KBM-7 (cell line): ENCODE data around the gene YWHAG.
"Not testable (repeated sequence)": the region's sequence is repeated elsewhere in the genome, so short reads cannot be mapped to it uniquely, and the experiment has no call there.

Experiments
- DNase-seq: peaks from one replicate; pipeline ENCODE4 v3.0.0-alpha.2; 2015
- in situ Hi-C: fragments of 300-500 bp; cut with MboI; formaldehyde crosslinking; loops from 2 replicates; pipeline ENCODE4 v1.14.3; 2020; ENCODE audit warnings: low sequenced_read_pairs, low pct_unique_long_range_greater_than_20kb, mixed read lengths

YWHAG gene

GRCh38 chr7:76354981-76355730, 3.6 kb downstream of the YWHAG start:
- DNase-seq, result no peak
- in situ Hi-C loops, result no loop called here

DNA sequence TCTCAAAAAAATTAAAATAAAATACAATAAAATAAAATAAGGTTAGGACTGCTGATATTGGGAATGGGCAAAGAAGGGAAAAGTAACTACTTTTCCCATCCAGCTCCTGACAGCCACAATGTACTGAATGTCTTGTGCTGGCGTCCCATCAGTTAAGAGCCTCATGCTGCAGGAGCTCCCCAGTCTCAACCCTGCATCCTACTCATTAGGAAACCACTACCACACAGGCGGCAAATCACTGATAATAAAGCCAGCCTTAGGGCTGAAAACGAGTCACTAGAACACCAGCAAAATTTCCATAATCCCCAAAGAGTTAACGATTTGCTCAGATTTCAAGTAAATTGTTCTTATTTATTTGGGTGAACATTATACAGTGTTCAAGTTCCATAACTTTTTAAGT, 4.3 kb downstream of the YWHAG start:
- in situ Hi-C loops, result no loop called here
- DNase-seq, result no peak

DNA sequence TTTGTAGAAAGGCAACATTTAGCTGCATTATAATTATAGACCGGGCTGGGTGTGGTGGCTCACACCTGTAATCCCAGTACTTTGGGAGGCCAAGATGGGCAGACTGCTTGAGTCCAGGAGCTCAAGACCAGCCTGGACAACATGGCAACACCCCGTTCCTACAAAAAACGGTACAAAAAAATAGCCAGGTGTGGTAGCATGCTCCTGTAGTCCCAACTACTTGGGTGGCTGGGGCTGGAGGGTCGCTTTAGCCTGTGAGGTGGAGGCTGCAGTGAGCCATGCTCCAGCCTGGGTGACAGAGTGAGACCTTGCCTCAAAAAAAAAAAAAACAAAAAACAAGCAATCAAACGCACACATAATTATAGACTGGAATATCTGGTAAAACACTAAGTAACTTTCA, 5.0 kb downstream of the YWHAG start:
- DNase-seq, result no peak
- in situ Hi-C loops, result no loop called here

- DNase-seq, result no peak
- in situ Hi-C loops, result no loop called here
These were observed 6.6 kb downstream of the YWHAG start for GRCh38 chr7:76352193-76352592.

DNA sequence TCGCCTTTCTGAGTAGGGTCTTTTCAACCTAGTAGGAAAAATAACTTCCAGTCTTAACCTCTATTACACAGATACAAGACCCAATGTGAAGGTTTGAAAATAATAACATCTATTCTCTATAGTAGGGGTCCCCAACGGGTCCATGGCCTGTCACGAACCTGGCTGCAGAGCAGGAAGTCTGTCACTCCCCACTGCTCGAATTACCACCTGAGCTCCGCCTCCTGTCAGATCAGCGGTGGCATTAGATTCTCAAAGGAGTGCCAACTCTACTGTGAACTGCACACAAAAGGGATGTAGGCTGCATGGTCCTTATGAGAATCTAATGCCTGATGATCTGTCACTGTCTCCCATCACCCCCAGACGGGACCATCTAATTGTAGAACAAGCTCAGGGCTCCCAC, 7.4 kb downstream of the YWHAG start:
- in situ Hi-C loops, result no loop called here
- no peak for DNase-seq

DNA sequence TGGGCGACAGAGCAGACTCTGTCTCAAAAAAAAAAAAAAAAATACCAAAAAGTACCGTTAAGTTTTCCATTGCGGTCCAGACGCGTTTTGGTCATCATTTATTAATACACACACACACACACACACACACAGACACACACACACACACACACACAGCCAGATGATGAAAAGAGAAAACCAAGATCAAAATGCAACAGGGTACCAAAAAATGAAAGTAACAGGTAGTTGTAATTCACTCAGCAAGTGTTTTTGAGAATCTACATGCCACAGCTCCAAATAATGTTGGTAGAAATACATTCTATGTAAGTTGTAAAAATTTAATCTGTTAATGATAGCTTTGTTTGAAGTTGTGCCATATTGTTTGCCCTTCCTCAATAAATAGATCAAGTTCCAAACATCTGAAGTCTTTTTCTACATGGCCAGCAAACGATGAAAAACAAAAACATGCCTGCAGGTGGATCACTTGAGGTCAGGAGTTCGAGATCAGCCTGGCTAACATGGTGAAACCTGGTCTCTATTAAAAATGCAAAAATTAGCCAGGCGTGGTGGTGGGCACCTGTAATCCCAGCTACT, 9.4 kb downstream of the YWHAG start:
- in situ Hi-C loops, result no loop called here
- no peak for DNase-seq

DNA sequence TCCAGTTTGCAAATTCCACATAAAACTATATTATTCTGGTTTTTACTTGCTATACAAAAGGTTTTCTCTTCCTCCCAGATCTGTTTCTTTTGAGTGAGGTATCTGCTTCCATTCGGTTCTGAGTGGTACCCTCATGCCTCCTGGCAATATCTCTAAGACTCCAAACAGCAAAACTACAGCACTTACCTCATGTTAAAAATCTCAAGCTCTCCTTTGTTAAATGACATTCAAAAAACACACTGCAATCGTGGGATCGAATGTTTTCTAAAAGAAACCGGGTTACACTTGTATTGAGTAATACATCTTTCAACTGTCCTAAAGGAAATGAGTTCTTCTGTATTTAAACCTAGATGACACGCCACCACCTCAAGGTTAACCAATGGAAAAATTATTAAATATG, 11.1 kb downstream of the YWHAG start:
- in situ Hi-C loops, result no loop called here
- no peak for DNase-seq

GRCh38 chr7:76346778-76347177, 12.0 kb downstream of the YWHAG start:
- in situ Hi-C loops, result no loop called here

GRCh38 chr7:76346097-76346496, 12.7 kb downstream of the YWHAG start:
- in situ Hi-C loops, result no loop called here
- DNase-seq, result no peak

More at GRCh38 chr7:76346778-76347177, 12.0 kb downstream of the YWHAG start:
- DNase-seq, result no peak

DNA sequence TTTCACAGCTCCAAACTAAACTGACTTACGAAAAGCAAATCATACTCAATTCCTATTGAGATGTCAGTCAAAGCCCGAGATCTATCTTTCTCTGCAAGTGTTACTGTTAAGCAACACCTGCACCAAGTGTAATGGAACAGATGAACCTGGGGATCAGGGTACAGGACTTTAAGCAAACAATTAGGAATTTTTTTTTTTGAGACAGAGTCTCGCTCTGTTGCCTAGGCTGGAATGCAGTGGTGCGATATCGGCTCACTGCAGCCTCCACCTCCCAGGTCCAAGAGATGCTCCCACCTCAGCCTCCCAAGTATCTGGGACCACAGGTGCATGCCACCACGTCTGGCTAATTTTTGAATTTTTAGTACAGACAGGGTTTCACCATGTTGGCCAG, 14.9 kb downstream of the YWHAG start:
- in situ Hi-C loops, result no loop called here
- DNase-seq, result no peak

GRCh38 chr7:76343294-76343930, 15.4 kb downstream of the YWHAG start:
- no peak for DNase-seq
- in situ Hi-C loops, result no loop called here

DNA sequence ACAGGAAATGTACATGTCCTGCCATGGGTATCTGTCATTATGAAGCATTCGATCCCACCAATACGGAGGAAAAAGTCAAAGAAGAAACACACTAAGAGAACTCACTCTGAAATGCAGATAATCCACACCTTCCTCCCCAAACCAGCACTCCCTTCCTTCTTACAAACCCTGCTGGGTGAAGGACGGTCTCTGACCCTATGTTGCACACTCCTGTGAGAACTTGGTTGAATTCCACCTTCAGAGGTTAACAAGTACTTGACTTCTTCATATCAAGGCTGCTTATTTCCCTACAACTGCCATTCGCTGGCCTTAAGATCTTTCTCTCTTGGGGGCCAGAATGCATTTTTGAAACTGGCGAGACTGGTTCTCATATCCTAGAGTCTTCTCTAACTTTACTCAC, 16.6 kb downstream of the YWHAG start:
- in situ Hi-C loops, result no loop called here

DNA sequence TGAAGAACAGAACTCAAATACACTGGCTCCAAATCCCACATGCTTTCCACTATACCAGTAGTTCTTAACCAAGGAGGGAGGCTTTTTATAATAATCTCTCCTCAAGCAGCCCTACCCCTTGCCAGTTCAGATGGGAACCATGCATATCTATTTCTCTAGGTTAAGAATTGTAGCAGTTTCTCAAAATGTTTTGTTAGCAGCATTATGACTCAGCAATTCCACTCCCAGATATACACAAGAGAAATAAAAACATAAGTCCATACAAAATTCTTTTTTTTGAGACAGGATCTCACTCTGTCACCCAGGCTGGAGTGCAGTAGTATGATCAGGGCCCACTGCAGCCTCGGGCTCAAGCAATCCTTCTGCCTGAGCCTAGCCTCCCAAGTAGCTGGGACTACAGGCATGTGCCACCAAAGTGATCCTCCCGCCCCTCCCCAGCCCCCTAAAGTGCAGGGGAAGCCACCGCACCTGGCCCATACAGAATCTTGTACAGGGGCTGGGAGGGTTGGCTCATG, 18.1 kb downstream of the YWHAG start:
- no peak for DNase-seq
- in situ Hi-C loops, result no loop called here

More for the DNA sequence above, 16.6 kb downstream of the YWHAG start:
- DNase-seq, result no peak

DNA sequence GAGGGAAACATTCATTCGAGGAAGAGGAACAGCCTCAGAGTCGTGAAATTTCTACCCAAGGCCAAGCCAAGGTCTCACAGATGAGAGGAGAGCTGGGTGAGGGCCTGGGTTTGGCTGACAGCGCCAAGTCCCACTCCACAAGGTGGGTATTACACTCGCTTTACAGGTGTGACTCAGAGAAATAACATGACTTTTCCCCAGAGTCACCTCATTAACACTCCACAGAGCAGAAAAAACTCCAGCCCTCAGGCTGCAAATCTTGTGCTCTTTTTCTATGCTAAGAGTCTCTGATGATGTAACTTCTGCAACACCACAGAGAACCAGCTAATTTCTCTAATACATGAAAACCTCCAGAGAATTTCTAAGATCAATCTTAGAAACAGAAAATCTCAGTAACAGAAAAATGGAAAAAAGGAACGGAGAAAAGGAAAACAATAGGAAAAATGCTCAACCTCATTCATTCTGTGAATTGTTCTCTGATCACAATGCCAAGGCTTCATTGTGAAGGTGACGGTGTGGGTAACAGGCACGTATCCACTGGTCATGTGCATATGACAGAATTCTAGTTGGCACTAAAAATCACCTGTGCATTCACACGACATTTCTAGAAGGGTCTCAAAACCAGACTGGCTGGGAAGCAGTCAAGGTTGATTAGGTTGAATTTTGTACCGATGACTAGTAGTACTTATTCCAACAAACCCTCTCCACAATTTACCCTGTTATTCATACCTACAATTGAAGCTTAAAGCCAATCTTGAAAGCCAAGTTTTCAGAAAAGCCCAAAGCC, 20.3 kb downstream of the YWHAG start:
- in situ Hi-C loops, result no loop called here
- no peak for DNase-seq

GRCh38 chr7:76337147-76337546, 21.6 kb downstream of the YWHAG start:
- in situ Hi-C loops, result no loop called here
- no peak for DNase-seq

DNA sequence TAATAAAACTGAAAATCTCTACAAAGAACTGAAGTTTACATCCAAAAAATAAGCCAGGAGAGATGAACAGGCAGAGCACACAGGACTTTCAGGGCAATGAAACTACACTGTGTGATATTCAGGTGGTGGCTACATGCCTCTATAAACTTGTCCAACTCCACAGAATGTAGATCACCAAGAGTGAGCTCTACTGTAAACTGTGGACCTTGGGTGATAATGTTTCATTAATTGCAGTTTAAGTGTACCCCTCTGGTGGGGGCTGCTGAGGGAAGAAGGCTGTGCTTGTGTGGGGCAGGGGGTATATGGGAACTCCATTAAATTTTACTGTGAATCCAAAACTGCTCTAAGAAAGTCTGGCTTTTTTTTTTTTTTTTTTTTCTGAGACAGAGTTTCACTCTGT, 22.7 kb downstream of the YWHAG start:
- no peak for DNase-seq
- in situ Hi-C loops, result no loop called here

DNA sequence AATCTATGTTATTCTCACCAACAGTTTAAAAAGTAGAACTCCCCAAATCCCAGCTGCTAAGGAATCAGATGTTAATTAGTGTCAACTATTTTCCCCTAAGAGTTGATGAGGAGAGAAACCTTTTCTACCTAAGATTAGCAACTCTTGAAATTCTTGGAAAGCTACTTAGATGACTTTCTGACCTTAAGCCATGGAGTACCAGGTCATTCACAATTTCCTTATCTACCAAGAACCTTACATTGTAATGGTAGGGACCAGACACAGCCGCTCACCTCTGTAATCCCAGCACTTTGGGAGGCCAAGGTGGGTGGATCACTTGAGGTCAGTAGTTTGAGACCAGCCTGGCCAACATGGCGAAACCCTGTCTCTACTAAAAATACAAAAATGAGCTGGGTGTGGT, 23.4 kb downstream of the YWHAG start:
- DNase-seq, in situ Hi-C loops: not testable (repeated sequence)

- DNase-seq, result no peak
- in situ Hi-C loops, result no loop called here
These were observed 24.3 kb downstream of the YWHAG start for GRCh38 chr7:76334320-76334967.

DNA sequence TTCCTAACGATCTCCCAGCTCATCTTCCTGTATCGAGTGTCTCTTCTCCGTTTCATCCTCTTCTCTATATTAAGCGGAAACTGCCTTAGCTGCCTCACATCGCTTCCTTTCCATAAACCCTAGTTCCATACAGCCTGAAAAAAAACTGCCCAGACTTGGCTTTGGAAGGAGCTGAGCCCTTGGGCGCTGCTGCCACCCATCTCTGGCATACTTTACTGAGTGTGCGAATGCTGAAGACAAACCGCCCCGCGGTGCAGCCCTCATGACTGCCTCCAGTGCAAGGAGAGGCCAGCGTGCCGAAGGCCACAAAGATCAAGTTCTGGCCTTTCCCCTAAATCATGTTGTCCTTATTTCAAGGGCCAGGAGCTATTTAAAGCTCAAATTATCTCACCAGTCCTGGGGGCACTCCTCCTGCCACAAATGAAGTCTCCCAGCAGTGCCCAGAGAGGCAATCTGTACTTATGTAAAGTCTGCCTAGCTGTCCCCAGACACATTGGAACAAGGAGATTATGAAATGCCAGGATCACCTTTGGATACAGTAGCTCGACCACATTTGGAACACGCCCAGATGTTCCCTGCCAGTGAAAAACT, 25.2 kb downstream of the YWHAG start:
- DNase-seq, result no peak
- in situ Hi-C loops, result no loop called here
